ENCODE measurements around the gene SUMO3. TPM values are rescaled to one million over a fixed set of nuclear protein-coding genes. Genes with fewer than 3 reads are reported as not detected.

The SUMO3 gene
- total and polyA plus RNA-seq, 2 of the 13 experiments (the other 11 are each of a cell fraction or from before 2014, with no cell fraction given): 51.4 to 92.4 TPM

- no peaks in the 10 kb centered on the region; a peak in 1 of 5 replicates for H3K36me3 ChIP-seq (replicated peaks in 1 of 2; ENCODE audit: control insufficient read depth in 1 of 2, insufficient read depth in 2 of 2, low read length in 2 of 2)
- no peaks in the 10 kb centered on the region for H3K79me2 ChIP-seq (ENCODE audit: insufficient read depth, low read length)
- H3K4me3 ChIP-seq (replicated peaks in 1 of 3; ENCODE audit: insufficient read depth in 1 of 3, low read depth in 2 of 3, low read length in 3 of 3): no peak overlapping the region
- no peaks in the 10 kb centered on the region for H4K20me1 ChIP-seq (ENCODE audit: insufficient read depth, low read length)
- H3K4me1 ChIP-seq (ENCODE audit: insufficient read depth, low read length): peaks cover 56% of the 10 kb centered on the region
- no peak for DNase-seq (ENCODE audit: low spot score)
- ATAC-seq: no peak
- intact Hi-C loops (cut with micrococcal nuclease; ENCODE audit: unreplicated experiment): no loop called here
- H3K9ac ChIP-seq (ENCODE audit: insufficient read depth, low read depth, low read length): no peak overlapping the region
- in situ Hi-C loops (cut with HindIII; ENCODE audit: extremely low pct_ligation_motif_present, low pct_unique_long_range_greater_than_20kb): no loop called here
- ChIA-PET POLR2A (no interaction called here), CTCF (ENCODE audit: low intra/inter-chr PET ratio, low total read pairs) (no interaction called here)
- H3K27ac ChIP-seq (ENCODE audit: extremely low read length, insufficient read depth, low read length): no peak overlapping the region
- no peak overlapping the region; the same call in 1 of the 2 replicates for H3K4me2 ChIP-seq (ENCODE audit: low read depth, low read length)
- H3K27me3 ChIP-seq (ENCODE audit: control insufficient read depth in 1 of 2, insufficient read depth in 2 of 2, low read length in 2 of 2): peaks cover 1 to 26% of the 10 kb centered on the region in 2 experiments; a peak in 3 of 5 replicates
- BruUV-seq (replicated peaks): no TSS peak
- 24% methylated on average over 7 of the region's 25 CpGs for WGBS (ENCODE audit: low lambda C conversion rate)
- TF ChIP-seq HNRNPH1 (optimal IDR thresholded peaks at IDR 0.05; ENCODE audit: low read depth, low read length) (no peak), ZNF263 (CRISPR knock-in tag; IDR thresholded peaks at IDR 0.05) (no peak), E2F5 (CRISPR knock-in tag; conservative IDR thresholded peaks at IDR 0.05) (no peak), HOXA7 (CRISPR knock-in tag; IDR thresholded peaks at IDR 0.05) (no peak), ISL2 (CRISPR knock-in tag; IDR thresholded peaks at IDR 0.05) (no peak), ZSCAN21 (CRISPR knock-in tag; IDR thresholded peaks at IDR 0.05; ENCODE audit: borderline replicate concordance) (no peak), ZBTB21 (CRISPR knock-in tag; IDR thresholded peaks at IDR 0.05) (no peak), ZFP37 (CRISPR knock-in tag; IDR thresholded peaks at IDR 0.05; ENCODE audit: borderline replicate concordance) (no peak), ZNF546 (CRISPR knock-in tag; conservative IDR thresholded peaks at IDR 0.05) (no peak), FOXM1 (CRISPR knock-in tag; IDR thresholded peaks at IDR 0.05) (no peak)
- H3K9me3 ChIP-seq (ENCODE audit: low read length): no peaks in the 10 kb centered on the region
- H2AFZ ChIP-seq (ENCODE audit: low read length): no peak overlapping the region
- FAIRE-seq: no peak
Observed at GRCh38 chr21:44763451-44764318, 54.2 kb downstream of the SUMO3 start.
